GM12891 (cell line): Measurements from ENCODE around the gene SPART.
A peak's percentile ranks its signal among the peaks of the same experiment; 100 is the strongest.

Source experiments
- DNase-seq: peaks from one replicate; pipeline ENCODE4 v3.0.0; 2011; ENCODE audit warnings: low spot score; ENCODE audit not compliant: insufficient read length
- FAIRE-seq: peaks from 2 replicates; lab custom pipeline; 2011; peaks lifted over from hg19 to GRCh38; lab: Jason Lieb, UNC
- PAX5 ChIP-seq: IDR thresholded peaks from 2 replicates; pipeline ENCODE4 v1.6.1; 2011; ENCODE audit warnings: low read length, moderate library complexity, mild to moderate bottlenecking; ENCODE audit not compliant: insufficient read depth, severe bottlenecking
- POLR2A ChIP-seq: IDR thresholded peaks from 2 replicates; pipeline ENCODE4 v1.6.1; 2011; ENCODE audit warnings: low read depth, low read length, control low read depth
- POLR2AphosphoS5 ChIP-seq: IDR thresholded peaks from 2 replicates; pipeline ENCODE4 v1.6.1; 2011; ENCODE audit warnings: low read depth, low read length, control low read depth
- POU2F2 ChIP-seq: IDR thresholded peaks from 2 replicates; pipeline ENCODE4 v1.6.1; 2011; ENCODE audit warnings: low read depth, mild to moderate bottlenecking, control low read depth, low read length, moderate library complexity
- SPI1 ChIP-seq: IDR thresholded peaks from 2 replicates; pipeline ENCODE4 v1.6.1; 2011; ENCODE audit warnings: low read depth, low read length, control low read depth
- TAF1 ChIP-seq: IDR thresholded peaks from 2 replicates; pipeline ENCODE4 v1.6.1; 2011; ENCODE audit warnings: low read depth, low read length, control low read depth

The SPART gene

DNA sequence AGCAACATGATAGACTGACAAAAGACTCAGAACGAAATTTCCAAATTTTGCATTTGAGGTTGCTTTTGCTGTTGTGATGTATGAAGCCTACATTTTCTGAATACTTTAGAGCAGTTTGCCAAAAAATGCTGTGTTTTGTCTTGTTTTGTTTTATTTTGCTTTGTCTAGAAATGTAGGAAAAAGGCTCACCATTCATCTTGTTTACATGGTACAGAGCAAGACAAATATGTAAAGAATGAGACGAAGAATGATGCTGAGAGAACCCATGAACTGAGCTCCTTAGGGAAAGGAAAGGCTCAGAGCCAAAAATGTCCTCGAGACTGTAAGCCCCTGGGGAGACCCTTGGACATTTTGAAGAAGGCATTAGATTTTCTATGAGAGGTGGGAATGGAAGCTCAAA is 6.8 kb upstream of the SPART start:
- TF ChIP-seq TAF1: no peak
- no peak for TF ChIP-seq POLR2A
- no peak for TF ChIP-seq PAX5
- no peak for TF ChIP-seq SPI1
- TF ChIP-seq POLR2AphosphoS5: no peak
- no peak for TF ChIP-seq POU2F2
- no peak for DNase-seq
- FAIRE-seq: no peak

DNA sequence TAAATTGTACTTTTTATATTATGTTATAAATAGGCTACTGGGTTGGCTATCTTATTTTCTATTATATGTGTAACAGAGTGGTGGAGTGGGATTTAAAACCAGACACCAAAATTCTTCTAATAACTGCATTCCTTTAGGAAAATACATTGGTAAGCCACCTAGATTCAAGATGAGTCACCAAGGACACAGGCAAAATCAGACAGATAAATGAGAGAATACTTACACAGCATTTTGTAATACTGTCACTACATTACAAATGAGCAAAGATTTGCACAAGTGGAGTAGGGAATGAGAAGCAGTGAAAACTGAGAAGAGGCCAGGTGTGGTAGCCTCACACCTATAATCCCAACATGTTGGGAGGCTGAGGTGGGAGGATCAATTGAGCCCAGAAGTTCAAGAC is 6.2 kb upstream of the SPART start:
- no peak for FAIRE-seq
- TF ChIP-seq TAF1 (no peak), POLR2AphosphoS5 (no peak), PAX5 (no peak), SPI1 (no peak), POLR2A (no peak), POU2F2 (no peak)

DNA sequence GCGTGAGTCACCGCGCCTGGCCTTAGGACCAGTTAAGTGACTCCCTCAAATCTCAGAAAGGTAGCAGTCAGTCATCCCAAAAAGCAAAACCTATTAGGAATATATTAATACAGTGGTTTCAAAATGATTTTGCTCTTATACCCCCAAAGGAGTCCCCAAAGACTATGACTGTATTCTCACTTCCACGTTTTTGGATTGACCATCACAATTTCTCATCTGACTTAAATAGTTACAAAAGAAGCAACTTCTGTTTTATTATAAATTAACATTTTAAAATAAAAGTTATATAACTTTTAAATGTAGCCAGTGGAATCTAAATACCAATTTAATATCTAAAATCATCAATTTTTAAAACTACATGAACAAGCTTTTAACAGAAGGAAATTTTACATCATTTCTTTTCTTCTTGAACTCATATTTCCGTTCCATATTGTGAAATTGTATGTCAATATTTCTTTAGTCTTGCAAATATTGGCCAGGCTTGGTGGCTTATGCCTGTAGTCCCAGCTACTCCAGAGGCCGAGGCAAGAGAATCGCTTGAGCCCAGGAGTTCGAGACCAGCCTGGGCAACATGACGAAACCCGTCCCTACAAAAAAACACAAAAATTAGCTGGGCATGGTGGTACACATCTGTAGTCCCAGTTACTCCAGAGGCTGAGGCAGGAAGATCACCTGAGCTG is 1.5 kb upstream of the SPART start:
- no peak for DNase-seq
- no peak for FAIRE-seq
- TF ChIP-seq POLR2AphosphoS5 (no peak), SPI1 (no peak), PAX5 (no peak), POLR2A (no peak), POU2F2 (no peak), TAF1 (no peak)

More for the DNA sequence above, 6.2 kb upstream of the SPART start:
- DNase-seq: no peak

DNA sequence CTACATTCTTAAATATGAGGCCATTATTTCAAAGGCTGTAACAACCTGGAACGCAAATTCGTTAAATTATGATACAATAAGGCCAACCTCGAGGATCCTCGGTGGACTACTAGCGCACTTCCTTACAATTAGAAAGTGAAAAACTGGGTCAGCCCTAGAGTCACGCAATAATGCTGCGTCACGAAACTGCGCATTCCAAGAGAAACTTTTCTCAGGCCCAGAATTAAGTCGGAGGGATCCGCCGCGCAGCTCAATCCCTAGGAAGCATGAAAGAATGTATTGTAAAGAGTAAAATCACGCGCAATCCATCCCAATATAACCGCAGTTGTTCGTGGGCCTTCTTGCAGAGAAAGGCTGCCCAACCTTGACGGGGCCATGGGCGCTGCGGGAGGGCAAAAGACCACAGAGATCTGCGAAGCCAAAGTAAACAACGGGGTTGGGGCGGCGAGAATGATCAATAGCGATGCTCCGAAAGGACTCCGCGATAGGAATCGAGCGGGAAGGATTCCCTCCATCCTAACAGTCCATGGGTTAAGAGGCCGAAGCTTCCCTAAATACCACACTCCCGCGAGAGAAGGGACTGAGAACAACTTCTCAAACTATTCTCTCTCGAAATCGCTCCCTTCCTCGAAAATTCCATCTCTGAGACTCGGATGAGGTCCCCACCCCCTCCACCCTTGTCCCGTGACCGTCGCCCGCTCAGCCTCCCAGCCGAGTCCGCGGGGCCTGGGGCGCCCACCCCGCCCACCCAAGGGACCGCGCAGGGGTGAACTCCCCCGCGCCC is 564 bp downstream of the SPART start:
- no peak for FAIRE-seq
- DNase-seq: peak; percentile 10
- no peak for TF ChIP-seq POLR2AphosphoS5
- peak; percentile 11; the same call in 1 of the 2 replicates for TF ChIP-seq SPI1

DNA sequence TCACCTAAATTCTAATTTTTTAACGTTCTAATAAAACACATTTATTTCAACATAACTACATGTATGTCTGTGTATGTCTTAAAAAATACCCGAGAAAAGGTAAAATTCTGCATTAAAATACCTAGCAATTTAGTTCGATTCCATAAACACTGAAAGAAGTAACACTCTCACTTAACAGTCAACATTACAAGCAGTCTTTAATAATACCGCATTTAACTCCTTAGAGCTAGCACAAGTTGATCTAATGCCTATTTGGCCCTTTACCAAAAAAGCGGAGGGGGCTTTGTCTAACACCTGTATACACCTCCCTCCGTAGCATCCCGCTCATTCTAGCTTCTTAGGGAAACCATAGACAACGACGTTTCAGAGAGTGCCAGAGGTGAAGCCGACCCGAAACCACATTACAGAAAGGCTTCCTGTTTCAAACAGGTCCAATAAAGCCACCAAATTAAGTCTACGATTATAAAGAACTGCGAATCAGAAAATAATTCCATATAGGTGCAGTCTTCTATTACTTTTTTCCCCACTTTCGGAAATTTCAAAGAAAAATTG is 1.2 kb downstream of the SPART start:
- no peak for DNase-seq
- no peak for FAIRE-seq
- TF ChIP-seq SPI1 (no peak), POLR2A (no peak), PAX5 (no peak), TAF1 (no peak), POU2F2 (no peak), POLR2AphosphoS5 (no peak)

DNA sequence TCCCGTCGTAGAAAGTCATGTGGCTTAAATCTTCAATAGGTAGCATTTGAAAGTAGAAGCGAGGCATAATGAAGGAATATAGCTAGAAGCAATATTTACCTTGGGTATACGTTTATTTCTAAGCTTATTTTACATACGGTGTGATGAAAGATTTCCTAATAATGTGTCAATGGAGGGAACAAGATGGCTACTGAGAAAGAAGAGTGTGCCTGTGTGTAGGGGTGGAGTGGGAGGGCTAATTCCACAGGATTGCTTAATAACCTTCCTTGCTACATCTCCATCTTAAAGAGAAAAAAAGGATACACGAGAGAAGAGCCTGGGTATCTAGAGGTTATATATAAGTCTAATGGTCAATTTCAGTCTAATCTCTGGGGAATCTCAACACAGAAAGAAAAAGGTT is 2.0 kb downstream of the SPART start:
- TF ChIP-seq POLR2AphosphoS5 (no peak), PAX5 (no peak), SPI1 (no peak), TAF1 (no peak), POU2F2 (no peak), POLR2A (no peak)
- no peak for DNase-seq
- no peak for FAIRE-seq

DNA sequence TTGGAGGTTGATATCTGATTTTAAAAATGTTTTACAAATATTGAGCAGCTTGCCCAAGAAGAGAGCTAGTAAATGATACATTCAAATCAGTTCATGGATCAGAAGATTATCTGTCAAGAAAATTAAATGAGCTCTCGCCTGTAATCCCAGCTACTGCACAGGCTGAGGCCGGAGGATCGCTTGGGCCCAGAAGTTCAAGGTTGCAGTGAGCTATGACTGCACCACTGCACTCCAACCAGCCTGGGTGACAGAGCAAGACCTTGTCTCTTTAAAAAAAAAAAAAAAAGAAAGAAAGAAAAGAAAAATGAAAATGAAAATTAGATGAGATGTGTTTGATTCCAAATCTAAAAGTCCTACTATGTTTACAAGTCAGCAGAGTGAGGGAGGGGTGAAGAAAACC is 2.4 kb downstream of the SPART start:
- no peak for FAIRE-seq
- TF ChIP-seq PAX5: no peak
- no peak for DNase-seq

DNA sequence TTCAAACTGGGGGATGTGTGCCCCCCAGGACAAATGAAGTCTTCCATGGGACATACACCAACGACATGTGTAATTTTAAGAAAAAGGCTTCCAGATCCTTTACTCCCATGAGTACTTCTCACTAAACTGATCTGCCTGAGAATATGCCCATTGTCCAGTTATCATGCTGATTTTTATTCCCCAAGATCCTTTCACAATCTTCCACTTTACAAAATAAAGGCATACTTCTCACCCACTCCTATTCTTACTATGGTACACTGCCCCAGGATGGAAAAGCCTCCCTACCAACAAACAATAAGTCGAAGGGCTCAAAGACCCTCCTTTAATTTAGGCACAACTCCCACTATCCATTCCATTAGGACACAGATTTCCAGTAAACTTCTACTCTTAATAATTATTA is 3.5 kb downstream of the SPART start:
- FAIRE-seq: no peak
- no peak for DNase-seq
- TF ChIP-seq POLR2AphosphoS5 (no peak), SPI1 (no peak), POU2F2 (no peak)

DNA sequence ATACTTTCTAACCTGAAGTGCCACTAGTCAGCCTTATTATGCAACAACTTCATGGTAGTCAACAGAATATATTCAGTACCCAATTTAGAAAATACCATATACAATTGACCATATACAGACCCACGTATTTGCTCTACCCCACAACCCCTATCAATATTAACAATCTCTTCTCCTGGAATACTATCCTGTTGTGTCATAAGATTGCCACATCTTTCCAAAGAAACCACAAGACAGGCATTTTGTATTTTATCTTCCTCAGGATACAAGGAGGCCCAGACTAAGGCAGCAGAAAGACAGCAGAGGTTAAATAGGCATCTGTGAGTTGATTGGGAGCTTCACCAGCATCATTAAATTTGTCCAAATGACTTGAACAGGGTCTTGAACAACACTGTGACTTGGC is 4.5 kb downstream of the SPART start:
- TF ChIP-seq PAX5: no peak
- TF ChIP-seq POU2F2: no peak
- TF ChIP-seq TAF1: no peak
- TF ChIP-seq POLR2AphosphoS5: no peak
- no peak for TF ChIP-seq POLR2A
- no peak for TF ChIP-seq SPI1
- FAIRE-seq (no peak), DNase-seq (no peak)

DNA sequence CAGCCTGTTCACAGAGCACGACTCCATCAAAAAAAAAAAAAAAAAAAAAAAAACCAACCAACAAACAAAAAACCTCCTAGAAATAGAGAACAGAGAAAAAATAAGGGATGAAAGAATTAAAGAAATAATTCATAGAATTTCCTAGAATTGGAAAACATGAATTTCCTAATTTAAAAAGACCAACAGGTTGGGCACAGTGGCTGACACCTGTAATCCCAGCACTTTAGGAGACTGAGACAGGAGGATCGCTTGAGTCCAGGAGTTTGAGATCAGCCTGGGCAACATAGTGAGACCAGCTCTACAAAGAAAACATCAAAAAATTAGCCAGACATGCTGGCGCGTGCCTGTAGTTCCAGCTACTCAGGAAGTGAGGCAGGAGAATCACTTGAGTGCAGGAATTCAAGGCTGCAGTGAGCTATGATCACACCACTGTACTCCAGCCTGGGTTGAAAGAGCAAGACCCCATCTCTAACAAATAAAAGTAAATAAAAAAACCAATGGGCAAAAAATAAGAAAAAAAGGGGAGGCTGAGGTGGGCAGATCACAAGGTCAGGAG is 6.5 kb downstream of the SPART start:
- DNase-seq (no peak), FAIRE-seq (no peak)
- no peak for TF ChIP-seq POU2F2
- TF ChIP-seq PAX5: no peak
